Adrenal gland (tissue), 12 donors: ENCODE measurements around the gene FOXJ3. TPM values are rescaled to one million over a fixed set of nuclear protein-coding genes. Genes with fewer than 3 reads are reported as not detected.

Source experiments
- DNase-seq, 7 donors: peaks; one replicate each; pipeline ENCODE4 v3.0.0-alpha.2; 2019 to 2020
- H3K27ac ChIP-seq, 5 donors: fragments of 200-600 bp; sonication (generic) in 4 of 5; 1 replicate in 3 of 5; 2 replicates in 2 of 5; pipeline versions ENCODE4 v1.5.1 to v1.8.0; 2016 to 2020; ENCODE audit warnings: mild to moderate bottlenecking in 1 of 5
- H3K27me3 ChIP-seq: fragments of 200-600 bp; 2 replicates; pipeline ENCODE4 v1.8.0; 2021
- H3K36me3 ChIP-seq, 2 donors: fragments of 200-600 bp; replicated peaks in 1 of 2; 1 replicate in 1 of 2; 2 replicates in 1 of 2; pipeline versions ENCODE4 v1.5.1 to v1.8.0; 2018 to 2022
- H3K4me1 ChIP-seq, 2 donors: fragments of 200-600 bp; replicated peaks in 1 of 2; 1 replicate in 1 of 2; 2 replicates in 1 of 2; pipeline versions ENCODE4 v1.5.1 to v1.8.0; 2018 to 2021
- H3K4me3 ChIP-seq, 4 donors: fragments of 200-600 bp; sonication (generic) in 3 of 4; one replicate each; pipeline ENCODE4 v1.5.1; 2016 to 2018
- H3K9me3 ChIP-seq, 3 donors: fragments of 200-600 bp; sonication (generic) in 1 of 3; replicated peaks in 1 of 3; 1 replicate in 2 of 3; 2 replicates in 1 of 3; pipeline versions ENCODE4 v1.5.1 to v1.8.0; 2016 to 2021
- POLR2A ChIP-seq, 2 donors: fragments of 450-650 bp; IDR thresholded peaks; one replicate each; pipeline ENCODE4 v1.6.1; 2017; ENCODE audit warnings: antibody characterized with exemption in 2 of 2, mild to moderate bottlenecking in 2 of 2, moderate library complexity in 1 of 2
- WGBS, 4 donors: extraction: QIAGEN DNeasy Blood & Tissue Kit in 2 of 4; methylation state at CpG; one replicate each; pipeline versions ENCODE4 v1.1.5 to v1.1.7; 2013 to 2017; 5-methylcytosine and 5-hydroxymethylcytosine counted together
- intact Hi-C, 2 donors: fragments of 100-400 bp; cut with DNase I; formaldehyde crosslinking; loops; one replicate each; pipeline versions ENCODE4 v1.14.1 to v1.15.0; 2022 to 2023
- polyA plus RNA-seq, 3 donors: library from polyadenylated mRNA; stranded (reverse); fragments of 200-250 nt in 2 of 3; fragments of 350-450 nt in 1 of 3; fragmentation: Illumina TruSeq in 1 of 3; extraction: RNeasy Lipid Tissue Mini Kit (QIAGEN cat#74804) in 1 of 3; gene quantifications; one replicate each; pipeline ENCODE4 v1.2.3, GENCODE V29; 2013 to 2014
- total RNA-seq, 9 donors: library from RNA; depleted of rRNA in 4 of 9; stranded (reverse); fragments of >200 nt in 4 of 9; fragments of 120-200 nt in 1 of 9; fragmentation: NEBNext Ultra II Directional in 1 of 9; extraction: Animal tissue kit (Norgen Biotek cat#: 25700) in 1 of 9; gene quantifications; one replicate each; pipeline versions ENCODE4 v1.1.0 to v1.2.4, GENCODE V29; 2013 to 2023
- TF ChIP-seq, protein P1 (sequence below), 6 experiments: fragments of 450-650 bp in 4 of 6; fragments of 200-600 bp in 2 of 6; sonication (generic) in 1 of 6; IDR thresholded peaks; 1 replicate in 5 of 6; 2 replicates in 1 of 6; pipeline versions ENCODE4 v1.5.1 to v1.8.0; 2016 to 2021; ENCODE audit warnings: antibody characterized with exemption in 6 of 6, mild to moderate bottlenecking in 2 of 6, moderate library complexity in 1 of 6
- donor health status: healthy with polysubstance abuse.
- donor health status: Bipolar disorder and iron deficiency.
- donor health status: DM: yes; HTN: yes; CAD: no.
- donor health status: DM: no; HTN: no; CAD: no.
- donor health status: DM: no; HTN: no; CAD: no.
- donor health status: DM: yes; HTN: yes; CAD: no.

The FOXJ3 gene
- total and polyA plus RNA-seq, 12 donors: 8.4 to 58.5 (median 33.4) TPM

- no peak for DNase-seq
- H3K36me3 ChIP-seq: no peaks in the 10 kb centered on the region
- peaks cover 4% of the 10 kb centered on the region for H3K27me3 ChIP-seq
- 63 to 74% (median 67%) methylated on average over 3 of the region's 3 CpGs for WGBS, 4 donors
- TF ChIP-seq POLR2A (IDR thresholded peaks at IDR 0.05): no peak
- TF ChIP-seq, protein P1, sequence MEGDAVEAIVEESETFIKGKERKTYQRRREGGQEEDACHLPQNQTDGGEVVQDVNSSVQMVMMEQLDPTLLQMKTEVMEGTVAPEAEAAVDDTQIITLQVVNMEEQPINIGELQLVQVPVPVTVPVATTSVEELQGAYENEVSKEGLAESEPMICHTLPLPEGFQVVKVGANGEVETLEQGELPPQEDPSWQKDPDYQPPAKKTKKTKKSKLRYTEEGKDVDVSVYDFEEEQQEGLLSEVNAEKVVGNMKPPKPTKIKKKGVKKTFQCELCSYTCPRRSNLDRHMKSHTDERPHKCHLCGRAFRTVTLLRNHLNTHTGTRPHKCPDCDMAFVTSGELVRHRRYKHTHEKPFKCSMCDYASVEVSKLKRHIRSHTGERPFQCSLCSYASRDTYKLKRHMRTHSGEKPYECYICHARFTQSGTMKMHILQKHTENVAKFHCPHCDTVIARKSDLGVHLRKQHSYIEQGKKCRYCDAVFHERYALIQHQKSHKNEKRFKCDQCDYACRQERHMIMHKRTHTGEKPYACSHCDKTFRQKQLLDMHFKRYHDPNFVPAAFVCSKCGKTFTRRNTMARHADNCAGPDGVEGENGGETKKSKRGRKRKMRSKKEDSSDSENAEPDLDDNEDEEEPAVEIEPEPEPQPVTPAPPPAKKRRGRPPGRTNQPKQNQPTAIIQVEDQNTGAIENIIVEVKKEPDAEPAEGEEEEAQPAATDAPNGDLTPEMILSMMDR (IDR thresholded peaks at IDR 0.05): no peak
- no peak overlapping the region for H3K4me3 ChIP-seq
- no peaks in the 10 kb centered on the region for H3K9me3 ChIP-seq
- H3K4me1 ChIP-seq: no peaks in the 10 kb centered on the region
- intact Hi-C loops: no loop called here
- H3K27ac ChIP-seq: no peak overlapping the region
Observed at GRCh38 chr1:42135426-42135825, 199.6 kb downstream of the FOXJ3 start.

GRCh38 chr1:42133809-42134526, 201.1 kb downstream of the FOXJ3 start:
- 87 to 93% (median 89%) methylated on average over 10 of the region's 10 CpGs for whole genome bisulfite sequencing, 4 donors
- DNase-seq: no peak
- intact Hi-C loops: no loop called here
- Histone ChIP-seq H3K9me3 (no peaks in the 10 kb centered on the region), H3K27ac (no peak overlapping the region), H3K4me3 (no peak overlapping the region), H3K27me3 (peaks cover 4% of the 10 kb centered on the region), H3K4me1 (no peaks in the 10 kb centered on the region), H3K36me3 (no peaks in the 10 kb centered on the region)
- no peak for TF ChIP-seq POLR2A (IDR thresholded peaks at IDR 0.05)
- TF ChIP-seq, protein P1 (IDR thresholded peaks at IDR 0.05): no peak

DNA sequence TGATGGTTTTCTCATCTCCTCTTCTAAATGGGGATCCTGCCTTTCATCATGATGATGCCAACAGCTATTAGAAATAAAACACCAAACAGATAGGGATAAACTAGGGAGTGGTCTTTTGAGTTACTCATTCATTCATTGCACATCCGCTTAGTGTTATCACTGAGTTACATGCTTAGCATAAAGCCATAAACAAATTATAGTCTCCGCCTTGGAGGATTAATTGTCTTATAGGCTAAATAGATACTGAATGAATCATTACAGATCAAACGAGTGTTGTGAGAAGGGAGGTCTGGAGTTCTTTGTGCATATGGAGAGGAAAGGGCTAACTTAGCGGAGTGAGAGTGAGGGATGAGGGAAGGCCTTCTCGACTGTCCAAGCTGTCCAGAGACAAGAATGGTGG, 201.6 kb downstream of the FOXJ3 start:
- H3K27me3 ChIP-seq: peaks cover 4% of the 10 kb centered on the region
- no peaks in the 10 kb centered on the region for H3K36me3 ChIP-seq
- no peaks in the 10 kb centered on the region for H3K9me3 ChIP-seq
- TF ChIP-seq POLR2A (IDR thresholded peaks at IDR 0.05): no peak
- TF ChIP-seq, protein P1 (IDR thresholded peaks at IDR 0.05): no peak
- 77 to 89% (median 84%) methylated on average over 5 of the region's 5 CpGs for WGBS, 4 donors
- intact Hi-C loops: no loop called here
- no peaks in the 10 kb centered on the region for H3K4me1 ChIP-seq
- no peak overlapping the region for H3K4me3 ChIP-seq
- no peak overlapping the region for H3K27ac ChIP-seq
- DNase-seq: no peak

GRCh38 chr1:42130061-42130660, 204.9 kb downstream of the FOXJ3 start:
- 67 to 76% (median 72%) methylated on average over 5 of the region's 5 CpGs for WGBS, 4 donors
- H3K27me3 ChIP-seq: no peaks in the 10 kb centered on the region
- DNase-seq: no peak
- no peaks in the 10 kb centered on the region for H3K4me1 ChIP-seq
- intact Hi-C loops: no loop called here
- no peak overlapping the region for H3K4me3 ChIP-seq
- TF ChIP-seq, protein P1 (IDR thresholded peaks at IDR 0.05): no peak
- no peak for TF ChIP-seq POLR2A (IDR thresholded peaks at IDR 0.05)
- no peaks in the 10 kb centered on the region for H3K9me3 ChIP-seq
- H3K36me3 ChIP-seq: no peaks in the 10 kb centered on the region
- H3K27ac ChIP-seq: no peak overlapping the region
